Thymus (tissue), 11 donors: Measurements from ENCODE around the gene ZBTB40. TPM values are rescaled to one million over a fixed set of nuclear protein-coding genes. Genes with fewer than 3 reads are reported as not detected.

Source experiments
- DNase-seq, 9 donors: peaks; one replicate each; pipeline ENCODE4 v3.0.0-alpha.2; 2013; ENCODE audit warnings: low spot score in 9 of 9, low read depth in 6 of 9, missing footprints in 1 of 9
- H3K27ac ChIP-seq, 2 donors: one replicate each; pipeline ENCODE4 v1.5.1; 2013; ENCODE audit warnings: control low read depth in 1 of 2, low read depth in 1 of 2, low read length in 1 of 2, mild to moderate bottlenecking in 1 of 2, moderate library complexity in 1 of 2
- H3K27me3 ChIP-seq, 2 donors: one replicate each; pipeline ENCODE4 v1.5.1; 2013; ENCODE audit warnings: low read length in 1 of 2; ENCODE audit not compliant: control insufficient read depth in 2 of 2, insufficient read depth in 1 of 2
- H3K36me3 ChIP-seq, 2 donors: one replicate each; pipeline ENCODE4 v1.5.1; 2013; ENCODE audit warnings: low read length in 1 of 2, mild to moderate bottlenecking in 1 of 2, moderate library complexity in 1 of 2; ENCODE audit not compliant: control insufficient read depth in 2 of 2, insufficient read depth in 2 of 2
- H3K4me1 ChIP-seq, 2 donors: one replicate each; pipeline ENCODE4 v1.5.1; 2013; ENCODE audit warnings: low read length in 2 of 2; ENCODE audit not compliant: control insufficient read depth in 2 of 2, insufficient read depth in 2 of 2
- H3K4me3 ChIP-seq, 2 donors: one replicate each; pipeline ENCODE4 v1.5.1; 2013; ENCODE audit warnings: low read length in 2 of 2, control low read depth in 1 of 2, mild to moderate bottlenecking in 1 of 2
- H3K9me3 ChIP-seq, 2 donors: one replicate each; pipeline ENCODE4 v1.5.1; 2013; ENCODE audit warnings: low read length in 1 of 2, mild to moderate bottlenecking in 1 of 2; ENCODE audit not compliant: control insufficient read depth in 2 of 2, insufficient read depth in 1 of 2
- WGBS: extraction: QIAGEN DNeasy Blood & Tissue Kit; methylation state at CpG from one replicate; pipeline ENCODE4 v1.1.7; 2013; 5-methylcytosine and 5-hydroxymethylcytosine counted together
- polyA plus RNA-seq: library from polyadenylated mRNA; stranded (reverse); fragments of 200-250 nt; gene quantifications from one replicate; pipeline ENCODE4 v1.2.3, GENCODE V29; 2013
- total RNA-seq: library from RNA; stranded (reverse); fragments of 120-200 nt; gene quantifications from one replicate; pipeline ENCODE4 v1.2.4, GENCODE V29; 2013
- donor health status: healthy.

Gene ZBTB40
- total and polyA plus RNA-seq, 2 donors = 8.4 to 8.7 TPM

DNA sequence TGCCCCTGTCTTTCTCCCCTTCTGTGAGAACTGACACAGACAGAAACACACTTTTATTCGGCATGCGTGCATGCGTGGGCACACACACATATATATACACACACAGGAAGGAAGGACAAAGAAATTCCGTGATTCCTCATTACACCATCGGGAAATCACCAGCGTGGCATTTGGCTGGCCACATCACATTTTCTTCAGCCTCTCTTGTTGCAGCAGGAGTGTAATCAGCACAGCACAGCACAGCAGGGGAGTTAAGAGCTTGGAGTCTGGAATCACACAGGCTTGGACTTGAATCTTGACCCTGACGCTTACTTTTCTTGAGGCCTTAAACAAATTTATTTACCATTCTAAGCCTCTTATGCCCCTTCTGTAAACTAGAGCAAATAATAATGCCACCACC is 66.3 kb downstream of the ZBTB40 start:
- Histone ChIP-seq H3K36me3 (peaks cover 74 to 76% of the 10 kb centered on the region in 2 donors), H3K27ac (no peak overlapping the region), H3K9me3 (no peaks in the 10 kb centered on the region), H3K4me3 (no peak overlapping the region), H3K27me3 (no peaks in the 10 kb centered on the region), H3K4me1 (no peaks in the 10 kb centered on the region)
- no peak for DNase-seq
- whole genome bisulfite sequencing = 98% methylated on average over 7 of the region's 7 CpGs

DNA sequence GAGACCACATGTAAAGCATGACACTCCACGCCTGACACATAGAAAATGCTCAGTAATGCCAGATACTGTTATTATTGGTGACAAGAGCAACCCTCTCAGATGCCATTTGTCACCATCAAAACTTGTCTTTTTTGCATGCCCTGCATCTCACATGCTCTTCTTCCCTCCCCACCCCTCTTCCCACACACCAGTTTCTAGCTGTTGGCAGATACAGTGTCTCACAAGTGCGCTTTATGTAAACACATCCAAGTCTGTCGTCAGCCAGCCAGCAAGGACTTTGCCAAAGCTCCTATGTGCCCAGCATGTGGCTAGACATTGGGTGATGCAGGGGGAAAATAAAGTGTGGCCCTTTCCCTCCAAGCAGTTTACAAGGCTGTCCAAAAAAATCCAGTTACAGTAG is 66.7 kb downstream of the ZBTB40 start:
- WGBS = 97% methylated on average over 3 of the region's 3 CpGs
- Histone ChIP-seq H3K4me3 (no peak overlapping the region), H3K9me3 (no peaks in the 10 kb centered on the region), H3K27ac (no peak overlapping the region), H3K4me1 (no peaks in the 10 kb centered on the region), H3K36me3 (peaks cover 74 to 75% of the 10 kb centered on the region in 2 donors), H3K27me3 (no peaks in the 10 kb centered on the region)
- DNase-seq = no peak

- Histone ChIP-seq H3K36me3 (peaks cover 75% of the 10 kb centered on the region in 2 donors), H3K4me1 (no peaks in the 10 kb centered on the region), H3K27me3 (no peaks in the 10 kb centered on the region), H3K4me3 (no peak overlapping the region), H3K9me3 (no peaks in the 10 kb centered on the region), H3K27ac (no peak overlapping the region)
- no peak for DNase-seq
- WGBS = 98% methylated on average over 9 of the region's 9 CpGs
Measured at GRCh38 chr1:22520871-22521270, 69.2 kb downstream of the ZBTB40 start.

GRCh38 chr1:22521692-22522091 is 70.0 kb downstream of the ZBTB40 start:
- H3K4me1 ChIP-seq = no peaks in the 10 kb centered on the region
- H3K36me3 ChIP-seq = peaks cover 76% of the 10 kb centered on the region in 2 donors
- no peak overlapping the region for H3K27ac ChIP-seq
- DNase-seq = no peak
- WGBS = 99% methylated on average over 4 of the region's 4 CpGs
- H3K27me3 ChIP-seq = no peaks in the 10 kb centered on the region
- H3K9me3 ChIP-seq = no peaks in the 10 kb centered on the region
- H3K4me3 ChIP-seq = no peak overlapping the region

DNA sequence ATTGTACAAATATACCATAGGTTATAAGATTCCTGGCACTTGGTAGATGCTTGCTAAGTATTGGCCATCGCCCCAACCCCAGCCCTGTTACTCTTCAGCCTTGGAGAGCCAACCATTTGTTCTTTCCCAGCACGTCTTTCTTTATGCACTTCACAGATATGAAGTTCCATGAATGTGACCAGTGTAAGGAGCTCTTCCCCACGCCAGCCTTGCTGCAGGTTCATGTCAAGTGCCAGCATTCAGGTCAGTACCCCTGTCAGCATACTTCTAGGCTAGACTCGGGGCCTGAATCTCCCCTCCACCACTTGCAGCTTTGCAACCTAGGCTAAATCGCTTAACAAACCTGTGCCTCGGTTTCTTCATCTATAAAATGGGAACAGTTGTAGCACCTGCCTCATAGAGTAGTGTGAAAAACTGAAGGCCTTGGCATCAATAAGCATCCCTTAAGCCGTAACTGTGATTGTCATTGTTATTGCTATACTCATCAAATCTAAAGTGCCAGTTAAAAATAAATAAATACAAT is 70.6 kb downstream of the ZBTB40 start:
- Histone ChIP-seq H3K36me3 (peaks cover 76 to 80% of the 10 kb centered on the region in 2 donors), H3K4me1 (no peaks in the 10 kb centered on the region), H3K9me3 (no peaks in the 10 kb centered on the region), H3K27me3 (no peaks in the 10 kb centered on the region), H3K4me3 (no peak overlapping the region), H3K27ac (no peak overlapping the region)
- WGBS = 98% methylated on average over 7 of the region's 7 CpGs
- DNase-seq = no peak

DNA sequence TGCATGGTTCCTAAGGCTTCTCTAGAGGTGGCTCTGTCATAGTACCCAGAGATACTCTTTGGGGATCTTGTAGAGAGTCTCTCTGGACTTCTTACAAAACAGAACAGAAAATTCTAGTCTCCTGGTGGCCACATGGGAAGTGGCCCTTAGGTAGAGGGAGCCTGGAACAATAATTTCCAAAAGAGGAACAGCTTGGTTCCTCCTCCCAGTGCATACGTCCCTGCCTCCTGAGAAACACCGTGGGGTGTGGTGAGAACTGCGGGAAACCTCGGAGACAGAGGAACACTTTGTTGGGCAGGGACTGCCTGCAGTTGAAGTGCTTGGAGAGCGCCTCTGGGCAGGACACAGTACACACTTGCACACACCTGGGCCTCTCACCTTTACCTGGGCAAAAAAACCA is 72.8 kb downstream of the ZBTB40 start:
- 94% methylated on average over 5 of the region's 5 CpGs for WGBS
- H3K4me1 ChIP-seq = no peaks in the 10 kb centered on the region
- no peaks in the 10 kb centered on the region for H3K27me3 ChIP-seq
- no peak for DNase-seq
- H3K36me3 ChIP-seq = peaks cover 62 to 68% of the 10 kb centered on the region in 2 donors
- no peak overlapping the region for H3K4me3 ChIP-seq
- no peaks in the 10 kb centered on the region for H3K9me3 ChIP-seq
- H3K27ac ChIP-seq = no peak overlapping the region

- 98% methylated on average over 3 of the region's 3 CpGs for WGBS
- Histone ChIP-seq H3K4me1 (no peaks in the 10 kb centered on the region), H3K9me3 (no peaks in the 10 kb centered on the region)
Measured at GRCh38 chr1:22525211-22525610, 73.6 kb downstream of the ZBTB40 start.

GRCh38 chr1:22525646-22526045 is 74.0 kb downstream of the ZBTB40 start:
- Histone ChIP-seq H3K9me3 (no peaks in the 10 kb centered on the region), H3K27me3 (no peaks in the 10 kb centered on the region), H3K4me3 (no peak overlapping the region), H3K36me3 (peaks cover 52 to 59% of the 10 kb centered on the region in 2 donors), H3K4me1 (no peaks in the 10 kb centered on the region), H3K27ac (no peak overlapping the region)
- 97% methylated on average over 11 of the region's 11 CpGs for WGBS
- DNase-seq = no peak

More at GRCh38 chr1:22525211-22525610, 73.6 kb downstream of the ZBTB40 start:
- no peaks in the 10 kb centered on the region for H3K27me3 ChIP-seq
- no peak overlapping the region for H3K27ac ChIP-seq
- H3K36me3 ChIP-seq = peaks cover 57 to 64% of the 10 kb centered on the region in 2 donors
- no peak for DNase-seq
- H3K4me3 ChIP-seq = no peak overlapping the region

GRCh38 chr1:22526098-22526497 is 74.4 kb downstream of the ZBTB40 start:
- Histone ChIP-seq H3K4me3 (no peak overlapping the region), H3K27ac (no peak overlapping the region), H3K27me3 (no peaks in the 10 kb centered on the region), H3K4me1 (no peaks in the 10 kb centered on the region), H3K36me3 (peaks cover 48 to 55% of the 10 kb centered on the region in 2 donors), H3K9me3 (no peaks in the 10 kb centered on the region)
- 93% methylated on average over 11 of the region's 11 CpGs for WGBS
- DNase-seq = no peak
